Mesothelial cell of epicardium (in vitro differentiated cells): ENCODE measurements around the gene PAK5. TPM values are rescaled to one million over a fixed set of nuclear protein-coding genes. Genes with fewer than 3 reads are reported as not detected.

Experiments used
- DNase-seq, 2 experiments: peaks; one replicate each; pipeline ENCODE4 v3.0.0; 2021; ENCODE audit warnings: low spot score in 2 of 2; ENCODE audit not compliant: unreplicated experiment in 2 of 2
- H3K27ac Mint-ChIP-seq: 2 replicates; pipeline ENCODE4 v1.8.0; 2021; ENCODE audit warnings: mixed read lengths
- H3K27me3 Mint-ChIP-seq: 2 replicates; pipeline ENCODE4 v1.8.0; 2021; ENCODE audit warnings: low read depth, mixed read lengths
- H3K36me3 Mint-ChIP-seq: 2 replicates; pipeline ENCODE4 v1.8.0; 2021; ENCODE audit warnings: mixed read lengths
- H3K4me1 Mint-ChIP-seq: 2 replicates; pipeline ENCODE4 v1.8.0; 2021; ENCODE audit warnings: mixed read lengths
- H3K4me3 Mint-ChIP-seq: 2 replicates; pipeline ENCODE4 v1.8.0; 2021; ENCODE audit warnings: mild to moderate bottlenecking, moderate library complexity, mixed read lengths
- H3K9me3 Mint-ChIP-seq: 2 replicates; pipeline ENCODE4 v1.8.0; 2021; ENCODE audit warnings: mixed read lengths
- total RNA-seq: library from RNA; stranded (reverse); gene quantifications from 3 replicates; pipeline ENCODE4 v1.2.1, GENCODE V29; 2021
- TF ChIP-seq, protein P1 (sequence below): fragments of 200-600 bp; sonication (generic); IDR thresholded peaks from one replicate; pipeline ENCODE4 v1.5.0; 2021; ENCODE audit warnings: antibody characterized with exemption; ENCODE audit not compliant: unreplicated experiment

PAK5 gene
- total RNA-seq, 1 donor from 2014 or later: 0.54 TPM

DNA sequence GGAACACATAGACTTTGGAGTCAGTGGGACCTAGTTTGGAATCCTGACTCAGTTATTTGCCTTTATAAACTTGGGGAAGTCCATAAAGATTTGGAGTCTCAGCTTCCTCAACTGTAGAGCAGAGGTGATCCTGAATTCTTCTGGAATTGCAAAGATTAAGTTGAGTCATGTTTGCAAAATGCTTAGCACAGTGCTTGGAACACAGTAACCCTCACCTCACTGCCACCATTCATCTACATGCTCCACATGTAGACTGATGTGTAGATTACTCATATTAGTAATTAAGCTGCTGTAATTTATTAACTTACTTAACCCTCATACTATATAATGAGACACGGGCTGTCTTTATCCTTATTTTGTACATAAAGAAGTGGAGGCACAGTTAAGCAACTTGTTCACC, 263.0 kb downstream of the PAK5 start:
- Mint-ChIP-seq H3K27ac (no peak overlapping the region), H3K36me3 (no peaks in the 10 kb centered on the region), H3K9me3 (no peaks in the 10 kb centered on the region), H3K27me3 (peaks cover 51% of the 10 kb centered on the region), H3K4me1 (no peaks in the 10 kb centered on the region), H3K4me3 (no peak overlapping the region)
- DNase-seq: no peak
- TF ChIP-seq, protein P1, sequence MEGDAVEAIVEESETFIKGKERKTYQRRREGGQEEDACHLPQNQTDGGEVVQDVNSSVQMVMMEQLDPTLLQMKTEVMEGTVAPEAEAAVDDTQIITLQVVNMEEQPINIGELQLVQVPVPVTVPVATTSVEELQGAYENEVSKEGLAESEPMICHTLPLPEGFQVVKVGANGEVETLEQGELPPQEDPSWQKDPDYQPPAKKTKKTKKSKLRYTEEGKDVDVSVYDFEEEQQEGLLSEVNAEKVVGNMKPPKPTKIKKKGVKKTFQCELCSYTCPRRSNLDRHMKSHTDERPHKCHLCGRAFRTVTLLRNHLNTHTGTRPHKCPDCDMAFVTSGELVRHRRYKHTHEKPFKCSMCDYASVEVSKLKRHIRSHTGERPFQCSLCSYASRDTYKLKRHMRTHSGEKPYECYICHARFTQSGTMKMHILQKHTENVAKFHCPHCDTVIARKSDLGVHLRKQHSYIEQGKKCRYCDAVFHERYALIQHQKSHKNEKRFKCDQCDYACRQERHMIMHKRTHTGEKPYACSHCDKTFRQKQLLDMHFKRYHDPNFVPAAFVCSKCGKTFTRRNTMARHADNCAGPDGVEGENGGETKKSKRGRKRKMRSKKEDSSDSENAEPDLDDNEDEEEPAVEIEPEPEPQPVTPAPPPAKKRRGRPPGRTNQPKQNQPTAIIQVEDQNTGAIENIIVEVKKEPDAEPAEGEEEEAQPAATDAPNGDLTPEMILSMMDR: no peak

DNA sequence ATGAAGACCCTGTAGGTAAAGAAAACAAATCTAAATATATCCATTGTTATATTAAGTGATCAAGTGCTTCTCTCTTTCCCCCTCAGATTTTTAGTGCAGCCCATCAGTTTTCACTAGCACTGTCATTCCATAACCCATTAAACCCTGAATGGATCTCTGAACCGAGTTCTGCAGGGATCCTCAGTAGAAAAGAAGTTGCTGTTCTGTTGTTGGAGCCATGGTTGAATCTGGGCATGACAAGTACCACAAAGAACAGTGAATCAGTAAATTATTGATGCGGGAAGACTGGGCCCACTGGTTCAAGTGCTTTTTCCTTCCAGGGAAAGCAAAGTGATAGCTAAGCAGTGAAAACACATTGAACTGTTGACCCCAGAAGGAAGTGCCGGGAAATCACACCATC, 264.1 kb downstream of the PAK5 start:
- Mint-ChIP-seq H3K27ac (no peak overlapping the region), H3K9me3 (no peaks in the 10 kb centered on the region), H3K27me3 (peaks cover 52% of the 10 kb centered on the region), H3K4me1 (no peaks in the 10 kb centered on the region), H3K4me3 (no peak overlapping the region), H3K36me3 (no peaks in the 10 kb centered on the region)
- no peak for DNase-seq
- TF ChIP-seq, protein P1: no peak

DNA sequence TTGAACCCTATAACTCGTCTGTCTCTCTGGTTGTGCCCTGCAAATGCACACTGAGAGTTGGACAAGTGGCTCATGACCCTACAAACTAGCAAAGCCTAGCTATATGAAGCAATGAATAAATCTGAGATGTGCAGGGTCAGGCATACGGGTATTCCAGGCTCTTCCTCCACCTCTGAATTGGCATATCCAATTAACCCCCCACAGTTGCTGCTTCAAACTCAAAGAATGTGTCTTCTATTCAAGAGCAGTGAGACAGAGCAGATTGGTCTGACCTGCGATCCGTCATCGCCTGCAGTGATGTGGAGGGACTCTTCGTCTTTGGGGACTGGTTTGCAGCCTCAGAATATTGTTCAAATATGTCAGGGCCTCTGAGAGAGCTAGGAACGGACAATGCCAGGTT, 264.7 kb downstream of the PAK5 start:
- H3K27me3 Mint-ChIP-seq: peaks cover 54% of the 10 kb centered on the region
- no peaks in the 10 kb centered on the region for H3K9me3 Mint-ChIP-seq
- H3K4me3 Mint-ChIP-seq: no peak overlapping the region
- H3K36me3 Mint-ChIP-seq: no peaks in the 10 kb centered on the region
- TF ChIP-seq, protein P1: no peak
- DNase-seq: no peak
- no peak overlapping the region for H3K27ac Mint-ChIP-seq
- H3K4me1 Mint-ChIP-seq: no peaks in the 10 kb centered on the region

DNA sequence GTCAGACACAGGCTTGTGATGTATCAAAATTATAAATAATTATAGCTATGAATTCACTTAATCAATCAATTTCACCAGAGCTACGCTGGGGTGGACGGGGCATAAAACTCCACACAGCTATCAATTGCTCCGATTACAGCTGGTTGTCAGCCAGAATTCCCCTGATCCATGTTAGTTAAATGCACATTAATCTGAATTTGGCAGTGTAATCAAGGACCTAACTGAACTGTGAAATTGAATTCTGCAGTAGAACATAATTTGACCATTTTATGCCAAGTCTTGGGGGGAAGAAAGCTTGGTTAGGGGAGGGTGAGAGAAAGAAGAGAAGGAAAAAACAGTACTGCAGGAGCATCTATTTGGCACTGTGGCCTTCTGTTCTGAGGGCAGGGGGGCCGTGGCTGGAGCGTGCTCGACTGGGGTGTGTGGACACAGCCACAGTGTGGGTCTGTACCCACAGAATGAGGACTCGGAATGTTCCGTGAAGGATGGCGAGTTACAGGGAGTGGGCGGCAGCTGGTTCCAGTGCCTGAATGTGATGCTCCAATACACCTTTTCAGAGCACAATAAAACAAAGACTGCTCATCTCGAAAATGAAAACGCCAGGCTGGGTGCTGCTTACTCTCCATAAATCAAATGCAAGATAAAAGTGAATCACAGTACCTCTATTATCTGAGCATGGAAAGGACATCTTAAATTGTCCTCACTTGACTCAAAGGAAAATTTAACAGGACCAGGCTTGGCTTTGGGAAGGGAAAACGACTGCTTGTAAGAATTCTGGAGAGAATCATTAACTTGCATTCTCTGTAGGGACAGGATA, 265.3 kb downstream of the PAK5 start:
- DNase-seq: no peak
- H3K27ac Mint-ChIP-seq: no peak overlapping the region
- H3K4me1 Mint-ChIP-seq: no peaks in the 10 kb centered on the region
- no peaks in the 10 kb centered on the region for H3K9me3 Mint-ChIP-seq
- no peaks in the 10 kb centered on the region for H3K36me3 Mint-ChIP-seq
- no peak overlapping the region for H3K4me3 Mint-ChIP-seq
- TF ChIP-seq, protein P1: no peak
- peaks cover 51% of the 10 kb centered on the region for H3K27me3 Mint-ChIP-seq

DNA sequence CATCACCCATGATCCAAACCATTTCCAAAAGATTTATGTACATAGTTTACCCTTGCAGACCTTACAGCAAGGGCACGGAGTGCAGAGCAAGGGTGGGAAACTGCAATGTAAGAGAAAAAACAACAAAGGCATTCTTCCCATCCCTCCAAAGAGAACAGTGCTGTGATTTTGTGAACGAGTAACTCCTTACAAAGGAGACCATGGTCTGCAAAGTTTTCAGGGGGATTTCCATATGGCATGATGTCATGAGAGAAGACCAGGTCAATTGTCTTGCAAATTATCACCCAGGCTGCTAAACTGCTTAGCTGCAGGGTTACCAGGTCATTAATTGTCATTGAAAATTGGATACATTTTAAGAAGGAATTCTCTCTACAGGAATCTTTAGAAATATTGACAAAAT, 266.2 kb downstream of the PAK5 start:
- Mint-ChIP-seq H3K4me1 (no peaks in the 10 kb centered on the region), H3K36me3 (no peaks in the 10 kb centered on the region), H3K9me3 (no peaks in the 10 kb centered on the region), H3K27ac (no peak overlapping the region), H3K27me3 (peaks cover 58% of the 10 kb centered on the region), H3K4me3 (no peak overlapping the region)
- no peak for DNase-seq
- TF ChIP-seq, protein P1: no peak

DNA sequence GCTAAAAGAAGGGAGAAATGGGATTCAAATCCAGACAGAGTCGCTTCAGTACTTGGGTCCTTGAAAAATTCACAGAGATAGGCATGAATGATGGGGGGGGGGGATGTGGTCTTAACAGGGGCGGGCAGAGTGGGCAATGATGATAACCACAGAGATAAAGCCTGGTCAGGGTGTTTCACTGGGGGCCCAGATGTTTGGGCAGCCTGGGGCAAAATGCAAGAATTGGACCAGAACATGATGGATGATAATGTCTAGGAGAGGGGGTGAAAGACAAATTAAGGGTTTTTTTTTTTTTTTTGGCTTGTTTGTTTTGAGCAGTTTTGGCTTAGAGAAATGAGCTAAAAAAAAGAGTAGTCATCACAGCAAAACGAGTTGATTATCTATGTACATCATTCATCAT, 267.1 kb downstream of the PAK5 start:
- no peaks in the 10 kb centered on the region for H3K4me1 Mint-ChIP-seq
- H3K27me3 Mint-ChIP-seq: peaks cover 55% of the 10 kb centered on the region
- TF ChIP-seq, protein P1: no peak
- no peak for DNase-seq
- H3K27ac Mint-ChIP-seq: no peak overlapping the region
- no peaks in the 10 kb centered on the region for H3K36me3 Mint-ChIP-seq
- no peaks in the 10 kb centered on the region for H3K9me3 Mint-ChIP-seq
- no peak overlapping the region for H3K4me3 Mint-ChIP-seq
